GM19240 (cell line): ENCODE results near the gene ACTA2.

ENCODE experiments used
- DNase-seq: peaks from one replicate; pipeline ENCODE4 v3.0.0; 2011; ENCODE audit warnings: low spot score; ENCODE audit not compliant: insufficient read length

Gene ACTA2

DNA sequence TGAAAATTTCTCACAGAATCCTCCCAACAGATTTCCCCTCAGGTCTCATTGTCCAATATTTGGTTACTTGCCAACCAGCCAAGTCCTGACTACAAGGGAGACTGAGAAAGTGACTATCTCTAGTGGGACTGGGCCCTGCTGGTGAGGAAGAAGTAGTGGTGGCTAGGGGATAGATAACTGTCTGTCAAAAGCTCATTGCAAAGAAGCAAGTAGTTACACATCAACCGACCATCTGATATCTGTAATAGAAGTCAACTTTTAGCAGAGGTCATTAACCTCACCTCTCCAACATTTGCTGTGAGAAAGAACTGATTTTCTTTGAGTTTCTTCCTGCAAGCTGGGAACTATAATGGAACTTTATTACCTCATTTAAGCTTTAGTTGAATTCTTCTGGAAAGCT, 57.3 kb downstream of the ACTA2 start:
- DNase-seq: no peak

DNA sequence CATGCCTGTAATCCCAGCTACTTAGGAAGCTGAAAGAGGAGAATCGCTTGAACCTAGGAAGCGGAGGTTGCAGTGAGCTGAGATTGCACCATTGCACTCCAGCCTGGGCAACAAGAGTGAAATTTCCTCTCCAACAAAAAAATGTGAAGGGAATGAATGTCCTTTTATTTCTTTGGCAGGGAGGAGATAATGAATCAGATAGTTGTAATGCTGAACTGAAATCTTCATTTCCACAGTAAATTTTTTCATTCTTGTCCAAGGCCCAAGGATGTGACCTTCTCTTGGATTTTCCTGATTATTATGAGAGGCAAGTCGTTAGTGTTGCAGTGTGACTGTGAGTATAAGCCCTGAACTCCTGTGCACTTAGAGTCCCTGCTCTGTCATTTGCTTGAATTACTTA, 59.0 kb downstream of the ACTA2 start:
- no peak for DNase-seq

DNA sequence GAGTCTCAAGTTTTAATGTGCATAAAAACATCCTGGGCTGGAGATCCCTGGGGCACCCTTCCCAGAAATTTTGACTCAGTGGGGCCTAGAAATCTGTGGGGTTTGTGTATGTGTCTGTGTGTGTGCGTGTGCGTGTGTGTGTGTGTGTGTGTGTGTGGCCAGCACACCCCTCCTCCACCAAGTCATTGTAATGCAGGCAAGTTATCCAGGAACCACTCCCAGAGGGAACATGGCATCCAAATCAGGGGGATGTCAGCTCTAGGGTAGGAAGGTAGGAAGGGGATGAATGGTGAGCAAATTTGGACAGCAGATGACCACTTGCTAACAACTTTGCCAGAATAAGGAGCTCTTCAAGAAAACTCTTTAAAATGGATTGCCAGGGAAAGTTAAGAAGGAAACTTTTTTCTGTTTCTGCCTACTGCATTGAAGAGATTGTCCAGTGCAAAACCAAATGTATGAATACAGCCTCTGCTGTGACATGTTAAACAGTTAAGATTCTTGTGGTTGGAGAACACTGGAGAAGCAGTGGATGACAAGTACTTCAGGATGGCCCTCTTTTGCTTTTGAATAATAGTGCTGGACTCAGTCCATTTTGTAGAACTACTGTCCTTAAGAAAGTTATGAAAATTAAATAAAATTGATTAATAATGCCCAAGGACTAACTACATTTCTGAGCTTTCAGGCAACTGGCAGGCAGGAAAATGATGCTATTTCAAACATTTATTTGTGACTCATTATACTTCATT, 60.2 kb downstream of the ACTA2 start:
- DNase-seq: no peak

DNA sequence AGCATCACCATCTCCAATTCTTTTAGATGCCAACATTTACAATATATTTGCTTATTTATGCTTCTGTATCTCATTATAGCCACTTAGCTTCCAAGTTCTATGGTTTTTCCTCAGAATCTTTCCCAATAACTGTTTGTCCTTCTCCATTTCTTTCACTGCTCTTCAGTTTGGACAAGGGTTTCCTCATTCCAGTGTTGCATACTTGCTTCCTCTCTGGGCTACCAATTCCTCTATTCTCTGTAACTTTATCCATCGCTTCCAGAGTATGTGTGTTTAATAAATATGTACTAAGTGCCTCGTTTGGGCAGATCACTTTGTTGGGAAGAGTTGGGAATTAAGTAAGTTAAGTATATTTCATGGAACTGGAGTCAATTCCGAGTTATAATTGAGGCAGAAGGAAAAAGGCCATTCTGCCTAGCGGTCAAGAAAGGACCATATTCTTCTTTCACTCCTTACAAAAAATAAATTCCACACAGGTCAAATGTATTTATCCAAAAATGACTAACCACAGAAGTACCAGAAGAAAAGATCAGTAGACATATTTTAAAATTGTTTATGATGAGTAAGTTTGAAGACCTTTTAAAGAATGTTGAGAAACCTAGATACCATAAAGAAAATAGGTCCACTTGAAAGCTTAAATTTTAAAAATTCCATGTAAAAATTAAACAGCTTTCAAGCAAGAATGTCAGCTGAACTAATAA, 61.7 kb downstream of the ACTA2 start:
- no peak for DNase-seq

DNA sequence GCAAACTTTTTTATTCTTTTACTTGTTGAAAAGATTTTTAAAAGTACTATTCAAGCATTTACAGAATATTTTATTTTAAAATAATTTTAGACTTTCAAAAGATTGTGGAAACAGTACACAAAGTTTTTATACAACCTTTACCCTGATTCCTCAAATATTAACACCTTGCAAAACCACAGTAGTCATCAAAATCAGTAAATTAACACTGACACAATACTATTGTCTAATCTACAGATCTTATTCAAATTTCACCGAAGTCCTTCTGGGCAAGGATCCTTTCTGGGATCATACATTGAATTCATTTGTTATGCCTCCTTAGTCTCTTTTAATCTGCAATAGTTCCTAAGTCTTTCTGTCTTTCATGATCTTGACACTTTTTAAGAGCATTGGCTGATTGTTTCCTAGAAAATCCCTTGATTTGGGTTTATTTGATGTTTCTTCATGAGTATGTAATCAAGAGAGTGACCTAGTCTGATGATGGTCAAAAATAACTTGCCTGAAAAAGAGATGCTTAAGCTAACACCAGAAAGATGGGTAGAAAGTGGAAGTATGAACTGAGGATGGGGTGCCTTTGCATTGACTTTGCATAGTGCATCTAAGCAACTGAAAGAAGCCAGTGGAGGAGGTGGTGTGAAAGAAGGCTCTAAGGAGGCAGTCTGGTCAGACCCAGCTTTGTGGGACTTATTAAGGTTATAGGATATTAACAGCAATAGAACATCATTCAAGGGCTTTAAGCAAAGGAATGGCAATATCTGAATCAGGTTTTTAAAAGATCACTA, 62.8 kb downstream of the ACTA2 start:
- no peak for DNase-seq

DNA sequence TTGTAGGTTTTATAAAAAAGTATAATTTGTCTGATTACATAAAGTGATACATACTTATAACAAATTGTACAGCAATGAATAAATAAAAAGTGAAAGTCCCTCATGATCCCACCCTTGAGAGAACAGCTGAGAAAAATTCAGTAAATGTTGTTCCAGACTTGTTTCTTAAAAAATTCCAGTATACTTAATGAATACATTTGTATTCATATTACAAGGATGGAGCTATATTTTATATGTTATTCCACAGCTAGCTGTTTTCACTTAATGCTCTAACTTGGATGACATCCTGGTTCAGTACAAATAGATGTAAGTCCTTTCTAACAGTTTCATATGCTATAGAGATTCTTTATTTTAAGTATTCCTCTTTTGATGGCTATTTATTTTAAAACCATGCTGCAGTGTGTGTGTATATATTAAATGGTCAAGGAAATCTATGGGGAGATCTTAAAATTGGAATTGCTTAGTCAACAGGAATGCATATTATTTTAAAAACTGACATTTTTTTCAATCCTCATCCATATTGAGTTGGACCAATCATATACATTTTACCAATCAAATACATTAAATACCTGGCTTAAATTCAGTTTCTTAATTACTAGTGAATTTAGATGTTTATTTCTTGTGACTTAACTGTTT, 63.6 kb downstream of the ACTA2 start:
- DNase-seq: no peak

DNA sequence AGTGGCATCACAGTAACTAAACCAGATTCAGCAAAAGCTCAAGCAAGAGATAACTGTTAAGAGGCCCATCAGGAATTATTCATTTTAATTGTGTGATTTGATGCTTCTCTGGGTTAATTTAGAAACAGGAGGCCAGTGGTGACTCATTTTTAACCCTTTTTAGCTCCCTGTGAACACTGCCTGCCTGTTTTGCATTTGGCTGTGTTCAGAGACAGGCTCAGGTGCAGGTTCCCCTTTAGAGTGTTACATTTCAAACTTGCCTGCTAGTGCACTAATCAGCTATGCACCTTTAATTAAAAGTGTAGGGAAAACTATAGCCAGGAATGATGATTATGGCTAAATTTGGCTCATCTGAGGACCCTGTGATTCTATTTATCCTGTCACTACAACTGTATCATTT, 66.0 kb downstream of the ACTA2 start:
- DNase-seq: no peak
